ENCODE data around the gene SMAD1.

SMAD1 gene

DNA sequence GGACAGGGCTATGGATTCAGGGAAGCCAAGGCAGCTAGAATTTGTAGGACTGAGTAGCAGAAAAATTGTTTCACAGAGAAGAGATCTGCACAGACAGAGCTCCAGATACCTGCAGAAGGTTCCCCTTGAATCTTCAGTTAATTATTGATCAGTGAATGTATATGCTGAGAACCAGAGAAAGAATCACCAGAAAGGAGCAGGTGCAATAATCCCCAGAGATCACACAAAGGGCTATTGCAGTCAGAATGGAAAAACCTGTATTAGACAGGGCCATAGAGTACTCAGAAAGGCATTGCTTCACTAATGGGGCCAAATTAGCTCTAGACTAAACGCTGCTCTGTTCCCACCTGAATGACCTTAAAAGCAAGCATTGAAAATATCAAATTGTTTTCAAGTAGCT, 35.5 kb upstream of the SMAD1 start:
- H2BK5ac ChIP-seq (ENCODE audit: low read depth, low read length, poor library complexity), result no peak overlapping the region
- no CpG with 5 or more reads among the region's 1 CpG for WGBS (ENCODE audit: extremely low coverage, insufficient coverage, insufficient read length)
- no peaks in the 10 kb centered on the region for H3K79me1 ChIP-seq (ENCODE audit: low read length)
- no peaks in the 10 kb centered on the region for H3K27me3 ChIP-seq (ENCODE audit: insufficient read depth, low read length)
- H3K23ac ChIP-seq (ENCODE audit: low read length), result no peak overlapping the region
- H3K9me3 ChIP-seq (ENCODE audit: insufficient read depth, low read depth, low read length), result no peaks in the 10 kb centered on the region
- no peak overlapping the region for H4K12ac ChIP-seq (ENCODE audit: low read depth, low read length)
- H3K79me2 ChIP-seq (ENCODE audit: control insufficient read depth, insufficient read depth, low read length, poor library complexity), result no peaks in the 10 kb centered on the region
- no peak overlapping the region for H4K8ac ChIP-seq (ENCODE audit: low read depth, low read length)
- H2AK5ac ChIP-seq (ENCODE audit: low read length), result no peak overlapping the region
- H3K4me1 ChIP-seq (ENCODE audit: control insufficient read depth in 1 of 2, insufficient read depth in 2 of 2, low read length in 2 of 2), result no peaks in the 10 kb centered on the region
- H3K14ac ChIP-seq (ENCODE audit: low read length), result no peak overlapping the region
- DNase-seq, result no peak
- no peak overlapping the region for H2AFZ ChIP-seq (ENCODE audit: insufficient read depth, low read length, poor library complexity)
- H3K4me2 ChIP-seq (ENCODE audit: low read length), result no peak overlapping the region
- H3K9ac ChIP-seq (ENCODE audit: low read length), result no peak overlapping the region
- no peak overlapping the region for H3K27ac ChIP-seq (ENCODE audit: low read depth, low read length)
- H2BK12ac ChIP-seq (ENCODE audit: low read length), result no peak overlapping the region
- H3K18ac ChIP-seq (ENCODE audit: low read length), result no peak overlapping the region
- no peak overlapping the region for H3K4ac ChIP-seq (ENCODE audit: low read depth, low read length)
- no peak overlapping the region for H4K91ac ChIP-seq (ENCODE audit: low read depth, low read length)
- H3K4me3 ChIP-seq (ENCODE audit: low read depth, low read length), result no peak overlapping the region
- H2BK120ac ChIP-seq (ENCODE audit: insufficient read depth, low read length, poor library complexity), result no peak overlapping the region
- no peaks in the 10 kb centered on the region for H3K36me3 ChIP-seq (ENCODE audit: control insufficient read depth in 1 of 2, insufficient read depth in 2 of 2, low read length in 2 of 2)

DNA sequence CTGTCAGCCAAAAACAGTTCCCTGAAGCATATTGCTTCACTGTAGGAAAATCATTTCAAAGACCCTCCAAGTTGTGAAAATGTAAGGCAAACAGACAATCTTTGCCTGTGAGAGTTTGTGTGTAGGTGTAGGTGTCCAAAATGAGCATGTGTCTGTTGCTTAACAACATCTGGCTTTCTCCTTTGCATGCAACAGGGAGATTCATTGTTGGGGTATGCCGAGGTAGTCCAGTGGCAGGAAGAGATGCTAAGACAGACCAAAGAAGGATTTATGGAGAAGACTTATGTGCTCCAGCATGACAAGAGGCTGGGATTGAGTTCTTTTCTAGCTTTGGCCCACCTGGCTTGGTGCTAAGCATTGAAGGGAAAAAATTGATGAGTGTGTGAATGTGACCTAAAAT, 29.8 kb upstream of the SMAD1 start:
- no peak overlapping the region for H4K8ac ChIP-seq (ENCODE audit: low read depth, low read length)
- H2BK5ac ChIP-seq (ENCODE audit: low read depth, low read length, poor library complexity), result no peak overlapping the region
- no peak overlapping the region for H2AK5ac ChIP-seq (ENCODE audit: low read length)
- H3K4me1 ChIP-seq (ENCODE audit: control insufficient read depth in 1 of 2, insufficient read depth in 2 of 2, low read length in 2 of 2), result no peaks in the 10 kb centered on the region
- H3K36me3 ChIP-seq (ENCODE audit: control insufficient read depth in 1 of 2, insufficient read depth in 2 of 2, low read length in 2 of 2), result no peaks in the 10 kb centered on the region
- no peak overlapping the region for H3K4me2 ChIP-seq (ENCODE audit: low read length)
- no peaks in the 10 kb centered on the region for H3K79me1 ChIP-seq (ENCODE audit: low read length)
- no peak overlapping the region for H3K23ac ChIP-seq (ENCODE audit: low read length)
- H3K79me2 ChIP-seq (ENCODE audit: control insufficient read depth, insufficient read depth, low read length, poor library complexity), result no peaks in the 10 kb centered on the region
- H3K14ac ChIP-seq (ENCODE audit: low read length), result no peak overlapping the region
- H3K27ac ChIP-seq (ENCODE audit: low read depth, low read length), result no peak overlapping the region
- no peak overlapping the region for H3K4me3 ChIP-seq (ENCODE audit: low read depth, low read length)
- no peak overlapping the region for H3K9ac ChIP-seq (ENCODE audit: low read length)
- H3K27me3 ChIP-seq (ENCODE audit: insufficient read depth, low read length), result no peaks in the 10 kb centered on the region
- H3K9me3 ChIP-seq (ENCODE audit: insufficient read depth, low read depth, low read length), result no peaks in the 10 kb centered on the region
- H2BK12ac ChIP-seq (ENCODE audit: low read length), result no peak overlapping the region
- H4K12ac ChIP-seq (ENCODE audit: low read depth, low read length), result no peak overlapping the region
- no peak overlapping the region for H2BK120ac ChIP-seq (ENCODE audit: insufficient read depth, low read length, poor library complexity)
- H3K18ac ChIP-seq (ENCODE audit: low read length), result no peak overlapping the region
- H3K4ac ChIP-seq (ENCODE audit: low read depth, low read length), result no peak overlapping the region
- no peak overlapping the region for H2AFZ ChIP-seq (ENCODE audit: insufficient read depth, low read length, poor library complexity)
- H4K91ac ChIP-seq (ENCODE audit: low read depth, low read length), result no peak overlapping the region
- no peak for DNase-seq
- no CpG with 5 or more reads among the region's 1 CpG for WGBS (ENCODE audit: extremely low coverage, insufficient coverage, insufficient read length)

GRCh38 chr4:145452447-145453162, 29.0 kb upstream of the SMAD1 start:
- H2BK12ac ChIP-seq (ENCODE audit: low read length), result no peak overlapping the region
- no peak overlapping the region for H2AFZ ChIP-seq (ENCODE audit: insufficient read depth, low read length, poor library complexity)
- H3K36me3 ChIP-seq (ENCODE audit: control insufficient read depth in 1 of 2, insufficient read depth in 2 of 2, low read length in 2 of 2), result no peaks in the 10 kb centered on the region
- H4K12ac ChIP-seq (ENCODE audit: low read depth, low read length), result no peak overlapping the region
- H3K4me2 ChIP-seq (ENCODE audit: low read length), result no peak overlapping the region
- no CpG with 5 or more reads among the region's 5 CpGs for WGBS (ENCODE audit: extremely low coverage, insufficient coverage, insufficient read length)
- no peak overlapping the region for H3K9ac ChIP-seq (ENCODE audit: low read length)
- no peaks in the 10 kb centered on the region for H3K79me2 ChIP-seq (ENCODE audit: control insufficient read depth, insufficient read depth, low read length, poor library complexity)
- H2BK120ac ChIP-seq (ENCODE audit: insufficient read depth, low read length, poor library complexity), result no peak overlapping the region
- H3K4ac ChIP-seq (ENCODE audit: low read depth, low read length), result no peak overlapping the region
- no peak overlapping the region for H3K14ac ChIP-seq (ENCODE audit: low read length)
- no peak overlapping the region for H3K18ac ChIP-seq (ENCODE audit: low read length)
- H3K79me1 ChIP-seq (ENCODE audit: low read length), result no peaks in the 10 kb centered on the region
- no peak overlapping the region for H2AK5ac ChIP-seq (ENCODE audit: low read length)
- H3K27ac ChIP-seq (ENCODE audit: low read depth, low read length), result no peak overlapping the region
- H4K8ac ChIP-seq (ENCODE audit: low read depth, low read length), result no peak overlapping the region
- H3K9me3 ChIP-seq (ENCODE audit: insufficient read depth, low read depth, low read length), result no peaks in the 10 kb centered on the region
- H3K23ac ChIP-seq (ENCODE audit: low read length), result no peak overlapping the region
- no peak overlapping the region for H4K91ac ChIP-seq (ENCODE audit: low read depth, low read length)
- no peak overlapping the region for H3K4me3 ChIP-seq (ENCODE audit: low read depth, low read length)
- DNase-seq, result peak in 1 of 2 donors; percentile 10
- no peak overlapping the region for H2BK5ac ChIP-seq (ENCODE audit: low read depth, low read length, poor library complexity)
- H3K27me3 ChIP-seq (ENCODE audit: insufficient read depth, low read length), result no peaks in the 10 kb centered on the region
- no peaks in the 10 kb centered on the region for H3K4me1 ChIP-seq (ENCODE audit: control insufficient read depth in 1 of 2, insufficient read depth in 2 of 2, low read length in 2 of 2)

DNA sequence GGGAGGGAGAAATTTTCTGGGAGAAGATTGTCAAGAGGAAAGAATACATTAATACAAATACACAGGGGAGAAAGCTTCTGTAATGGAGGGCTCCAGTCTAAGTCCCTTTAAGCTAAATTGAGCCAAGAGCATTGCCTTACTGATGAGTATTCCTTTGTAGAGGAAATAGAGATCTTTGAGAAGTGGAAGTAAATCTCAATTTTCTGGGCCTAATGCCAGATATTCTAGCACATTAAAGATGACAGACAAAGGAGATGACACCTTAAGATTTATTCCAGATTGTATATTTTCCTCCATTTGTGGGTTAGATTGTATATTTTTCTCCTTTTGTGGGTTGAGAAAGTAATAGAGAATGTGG, 28.5 kb upstream of the SMAD1 start:
- Histone ChIP-seq H3K4me3 (ENCODE audit: low read depth, low read length) (no peak overlapping the region), H3K27me3 (ENCODE audit: insufficient read depth, low read length) (no peaks in the 10 kb centered on the region), H3K23ac (ENCODE audit: low read length) (no peak overlapping the region), H3K4ac (ENCODE audit: low read depth, low read length) (no peak overlapping the region), H2BK5ac (ENCODE audit: low read depth, low read length, poor library complexity) (no peak overlapping the region), H3K18ac (ENCODE audit: low read length) (no peak overlapping the region), H3K9ac (ENCODE audit: low read length) (no peak overlapping the region), H2AFZ (ENCODE audit: insufficient read depth, low read length, poor library complexity) (no peak overlapping the region), H4K91ac (ENCODE audit: low read depth, low read length) (no peak overlapping the region), H3K36me3 (ENCODE audit: control insufficient read depth in 1 of 2, insufficient read depth in 2 of 2, low read length in 2 of 2) (no peaks in the 10 kb centered on the region), H3K14ac (ENCODE audit: low read length) (no peak overlapping the region), H2BK120ac (ENCODE audit: insufficient read depth, low read length, poor library complexity) (no peak overlapping the region), H3K79me1 (ENCODE audit: low read length) (no peaks in the 10 kb centered on the region), H3K9me3 (ENCODE audit: insufficient read depth, low read depth, low read length) (peaks cover 3% of the 10 kb centered on the region), H4K8ac (ENCODE audit: low read depth, low read length) (no peak overlapping the region), H2BK12ac (ENCODE audit: low read length) (no peak overlapping the region), H3K4me1 (ENCODE audit: control insufficient read depth in 1 of 2, insufficient read depth in 2 of 2, low read length in 2 of 2) (no peaks in the 10 kb centered on the region), H3K27ac (ENCODE audit: low read depth, low read length) (no peak overlapping the region), H2AK5ac (ENCODE audit: low read length) (no peak overlapping the region), H4K12ac (ENCODE audit: low read depth, low read length) (no peak overlapping the region), H3K4me2 (ENCODE audit: low read length) (no peak overlapping the region), H3K79me2 (ENCODE audit: control insufficient read depth, insufficient read depth, low read length, poor library complexity) (no peaks in the 10 kb centered on the region)
- DNase-seq, result no peak

Data from trophoblast cell (in vitro differentiated cells and primary cell).